ENCODE results near the gene VHLL. TPM values are rescaled to one million over a fixed set of nuclear protein-coding genes. Genes with fewer than 3 reads are reported as not detected.

Gene VHLL
- total RNA-seq, 4 donors from 2014 or later, result not detected

DNA sequence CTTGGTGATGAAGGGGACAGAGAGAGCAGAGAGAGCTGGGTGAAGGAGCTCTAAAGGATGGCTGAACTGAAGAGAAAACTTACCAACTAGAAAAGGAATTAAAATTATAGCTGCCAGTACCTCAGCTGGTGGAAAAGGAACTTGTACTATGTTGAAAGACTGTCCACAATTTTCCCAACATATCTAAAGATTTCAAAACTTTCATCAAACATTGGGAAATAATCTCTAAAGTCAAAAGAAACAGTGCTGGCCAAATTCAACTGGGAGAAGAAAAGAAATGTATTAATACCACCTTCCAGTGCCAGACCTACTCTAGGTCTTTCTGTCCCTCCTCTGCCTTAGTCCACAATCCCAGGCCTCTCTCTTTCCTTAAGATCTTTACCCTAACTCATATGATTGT lies 22.6 kb downstream of the VHLL start:
- H3K4me3 ChIP-seq (ENCODE audit: low read depth, poor library complexity, severe bottlenecking), result no peak overlapping the region
- TF ChIP-seq, protein P1, sequence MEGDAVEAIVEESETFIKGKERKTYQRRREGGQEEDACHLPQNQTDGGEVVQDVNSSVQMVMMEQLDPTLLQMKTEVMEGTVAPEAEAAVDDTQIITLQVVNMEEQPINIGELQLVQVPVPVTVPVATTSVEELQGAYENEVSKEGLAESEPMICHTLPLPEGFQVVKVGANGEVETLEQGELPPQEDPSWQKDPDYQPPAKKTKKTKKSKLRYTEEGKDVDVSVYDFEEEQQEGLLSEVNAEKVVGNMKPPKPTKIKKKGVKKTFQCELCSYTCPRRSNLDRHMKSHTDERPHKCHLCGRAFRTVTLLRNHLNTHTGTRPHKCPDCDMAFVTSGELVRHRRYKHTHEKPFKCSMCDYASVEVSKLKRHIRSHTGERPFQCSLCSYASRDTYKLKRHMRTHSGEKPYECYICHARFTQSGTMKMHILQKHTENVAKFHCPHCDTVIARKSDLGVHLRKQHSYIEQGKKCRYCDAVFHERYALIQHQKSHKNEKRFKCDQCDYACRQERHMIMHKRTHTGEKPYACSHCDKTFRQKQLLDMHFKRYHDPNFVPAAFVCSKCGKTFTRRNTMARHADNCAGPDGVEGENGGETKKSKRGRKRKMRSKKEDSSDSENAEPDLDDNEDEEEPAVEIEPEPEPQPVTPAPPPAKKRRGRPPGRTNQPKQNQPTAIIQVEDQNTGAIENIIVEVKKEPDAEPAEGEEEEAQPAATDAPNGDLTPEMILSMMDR (IDR thresholded peaks at IDR 0.05), result no peak
- no peak for TF ChIP-seq POLR2A (IDR thresholded peaks at IDR 0.05)
- no peak for DNase-seq (ENCODE audit: low spot score in 2 of 2)
- intact Hi-C loops (cut with DNase I; ENCODE audit: low total_unique reads), result no loop called here

DNA sequence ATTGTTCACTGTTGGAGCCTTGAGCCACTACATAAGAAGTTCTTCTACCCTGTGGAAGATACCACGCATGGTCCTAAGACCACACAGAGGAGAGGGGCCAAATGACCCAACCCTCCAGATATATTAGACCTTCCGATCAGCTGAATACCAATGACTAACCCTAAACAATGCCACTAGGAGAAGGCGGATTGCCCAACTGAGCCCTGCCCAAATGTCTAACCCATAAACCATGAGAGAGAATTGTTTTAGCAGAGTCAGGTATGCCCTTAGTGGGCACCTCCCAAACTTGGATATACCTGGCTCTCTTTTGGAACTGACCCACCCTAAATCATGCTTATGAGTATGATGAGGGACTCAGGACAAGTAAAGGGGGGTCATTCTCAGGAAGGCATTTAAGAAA lies 28.8 kb downstream of the VHLL start:
- WGBS, 2 donors, result 87 to 88% methylated on average over 3 of the region's 3 CpGs
- no peak for DNase-seq (ENCODE audit: low spot score in 2 of 2)
- TF ChIP-seq POLR2A (IDR thresholded peaks at IDR 0.05), result no peak
- TF ChIP-seq, protein P1 (IDR thresholded peaks at IDR 0.05), result no peak
- no peak overlapping the region for H3K4me3 ChIP-seq (ENCODE audit: low read depth, poor library complexity, severe bottlenecking)
- intact Hi-C loops (cut with DNase I; ENCODE audit: low total_unique reads), result no loop called here

DNA sequence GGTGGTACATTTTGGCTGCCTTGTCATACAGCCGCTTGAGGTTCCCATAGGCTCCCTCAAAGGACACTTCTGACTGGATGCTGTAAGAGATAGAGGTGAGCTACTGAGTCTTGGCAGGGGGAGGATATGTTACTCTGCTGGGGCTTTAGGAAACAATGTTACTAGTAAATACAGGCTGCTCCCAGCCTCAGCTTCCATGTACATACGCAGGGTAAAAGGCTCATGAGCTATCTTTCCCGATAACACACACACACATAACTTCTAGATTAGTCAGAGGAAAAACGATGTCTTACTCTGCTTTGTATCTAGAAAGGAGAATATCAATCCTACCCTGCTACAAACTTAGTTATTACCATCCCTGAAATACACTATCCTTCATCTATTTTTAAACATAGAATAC lies 30.8 kb downstream of the VHLL start:
- TF ChIP-seq, protein P1 (IDR thresholded peaks at IDR 0.05), result no peak
- TF ChIP-seq POLR2A (IDR thresholded peaks at IDR 0.05), result no peak
- no peak overlapping the region for H3K4me3 ChIP-seq (ENCODE audit: low read depth, poor library complexity, severe bottlenecking)
- no peak for DNase-seq (ENCODE audit: low spot score in 2 of 2)
- intact Hi-C loops (cut with DNase I; ENCODE audit: low total_unique reads), result no loop called here
- 86 to 91% methylated on average over 4 of the region's 4 CpGs for WGBS, 2 donors

DNA sequence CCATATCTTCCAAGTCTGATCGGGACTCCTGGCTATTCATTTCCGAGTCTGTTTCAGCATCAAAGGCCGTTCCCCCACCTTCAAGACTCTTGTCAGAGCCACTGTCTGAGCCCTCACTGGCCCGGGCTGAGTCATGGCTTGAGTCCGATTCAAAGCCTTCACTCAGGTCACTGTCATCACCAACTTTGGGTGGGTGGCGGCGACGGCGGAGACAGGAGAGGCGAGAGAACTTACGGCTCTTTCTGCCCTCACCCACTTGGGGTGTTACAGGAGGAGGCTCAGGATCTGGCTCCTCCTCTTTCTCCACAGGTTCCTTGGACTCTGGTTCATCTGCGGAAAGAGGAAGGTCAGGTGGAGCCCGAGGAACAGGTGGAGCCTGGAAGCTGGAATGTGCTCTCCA lies 33.1 kb downstream of the VHLL start:
- WGBS, 2 donors, result 86 to 87% methylated on average over 13 of the region's 13 CpGs
- no peak for DNase-seq (ENCODE audit: low spot score in 2 of 2)
- TF ChIP-seq, protein P1 (IDR thresholded peaks at IDR 0.05), result no peak
- TF ChIP-seq POLR2A (IDR thresholded peaks at IDR 0.05), result no peak
- intact Hi-C loops (cut with DNase I; ENCODE audit: low total_unique reads), result no loop called here
- H3K4me3 ChIP-seq (ENCODE audit: low read depth, poor library complexity, severe bottlenecking), result no peak overlapping the region

DNA sequence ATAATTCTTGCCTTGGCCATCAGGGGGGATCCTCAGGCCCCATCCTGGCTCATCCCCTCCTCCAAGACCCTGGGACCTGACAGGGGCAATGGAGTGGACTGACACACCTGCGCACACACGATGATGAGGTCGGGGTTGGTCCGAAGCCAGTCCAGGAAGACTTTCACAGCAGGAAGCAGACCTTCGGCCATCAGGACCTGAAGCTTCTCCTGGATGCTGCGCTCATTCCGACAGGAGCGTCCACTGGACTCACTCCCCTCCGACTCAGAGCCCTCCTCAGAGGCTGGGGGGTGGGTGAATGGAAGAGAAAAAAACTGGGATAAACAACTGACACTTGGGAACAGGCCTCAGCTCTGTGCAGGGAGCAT lies 35.8 kb downstream of the VHLL start:
- H3K4me3 ChIP-seq (ENCODE audit: low read depth, poor library complexity, severe bottlenecking), result no peak overlapping the region
- TF ChIP-seq POLR2A (IDR thresholded peaks at IDR 0.05), result no peak
- TF ChIP-seq, protein P1 (IDR thresholded peaks at IDR 0.05), result no peak
- no peak for DNase-seq (ENCODE audit: low spot score in 2 of 2)
- intact Hi-C loops (cut with DNase I; ENCODE audit: low total_unique reads), result no loop called here
- WGBS, 2 donors, result 87 to 97% methylated on average over 9 of the region's 9 CpGs

DNA sequence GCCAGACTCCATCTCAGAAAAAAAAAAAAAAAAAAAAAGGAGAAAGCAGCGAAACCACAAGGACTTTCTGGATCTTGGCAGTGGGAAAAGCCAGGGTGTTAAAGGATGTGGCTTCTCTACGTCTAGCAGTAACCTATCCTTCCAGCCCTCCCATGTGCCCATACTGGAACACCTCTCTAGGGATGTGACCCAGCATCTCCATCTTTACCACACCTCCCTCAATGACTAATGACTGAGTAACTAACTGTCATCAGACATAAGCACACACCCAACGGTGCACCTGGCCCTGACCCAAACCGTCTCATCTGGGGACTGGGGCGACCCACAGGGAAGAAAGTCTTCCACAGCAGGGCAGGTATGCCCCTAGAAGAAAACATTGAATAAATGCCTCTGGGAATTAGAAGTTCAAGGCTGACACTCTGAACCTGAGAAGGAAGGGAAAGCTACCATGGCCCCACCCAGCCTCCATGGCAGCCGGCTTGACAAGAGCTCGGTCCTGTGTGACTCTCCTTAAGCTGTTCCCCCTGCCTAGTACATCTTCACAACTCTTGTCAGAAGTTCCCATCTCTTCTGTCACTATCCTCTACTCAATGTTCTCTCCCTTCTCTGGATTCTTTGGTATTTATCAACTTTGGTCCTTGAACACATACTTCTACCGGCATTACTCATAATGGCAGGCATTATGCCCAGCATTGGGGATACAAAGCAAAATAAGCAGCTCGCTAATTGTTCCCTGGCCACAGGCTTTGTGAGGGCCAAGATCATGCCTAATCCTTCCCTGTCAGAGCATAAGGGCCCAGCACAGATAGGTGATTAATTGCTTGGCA lies 36.4 kb downstream of the VHLL start:
- WGBS, 2 donors, result 46 to 55% methylated on average over 9 of the region's 9 CpGs
- no peak for DNase-seq (ENCODE audit: low spot score in 2 of 2)
- H3K4me3 ChIP-seq (ENCODE audit: low read depth, poor library complexity, severe bottlenecking), result no peak overlapping the region
- intact Hi-C loops (cut with DNase I; ENCODE audit: low total_unique reads), result no loop called here
- TF ChIP-seq, protein P1 (IDR thresholded peaks at IDR 0.05), result no peak
- TF ChIP-seq POLR2A (IDR thresholded peaks at IDR 0.05), result no peak

Data from lower leg skin (tissue), 4 donors.